Measurements from ENCODE around the gene AATF. TPM values are rescaled to one million over a fixed set of nuclear protein-coding genes. Genes with fewer than 3 reads are reported as not detected.

AATF gene
- total RNA-seq, 1 experiment from 2014 or later: 68.3 TPM

GRCh38 chr17:37092071-37092470, 143.3 kb downstream of the AATF start:
- no peak for DNase-seq
- Histone ChIP-seq H3K9me3 (no peaks in the 10 kb centered on the region), H3K27me3 (no peaks in the 10 kb centered on the region), H3K4me3 (no peak overlapping the region), H3K36me3 (peaks cover 88% of the 10 kb centered on the region)

- Histone ChIP-seq H3K36me3 (peaks cover 89% of the 10 kb centered on the region), H3K27me3 (no peaks in the 10 kb centered on the region), H3K4me3 (no peak overlapping the region), H3K9me3 (no peaks in the 10 kb centered on the region)
- no peak for DNase-seq
Measured at GRCh38 chr17:37092701-37093100, 143.9 kb downstream of the AATF start.

- Histone ChIP-seq H3K27me3 (no peaks in the 10 kb centered on the region), H3K36me3 (peaks cover 83% of the 10 kb centered on the region), H3K4me3 (no peak overlapping the region), H3K9me3 (no peaks in the 10 kb centered on the region)
- DNase-seq: no peak
Measured at GRCh38 chr17:37094391-37094790, 145.6 kb downstream of the AATF start.

GRCh38 chr17:37096071-37096470, 147.3 kb downstream of the AATF start:
- no peak overlapping the region for H3K4me3 ChIP-seq
- peaks cover 75% of the 10 kb centered on the region for H3K36me3 ChIP-seq
- no peak for DNase-seq
- no peaks in the 10 kb centered on the region for H3K27me3 ChIP-seq
- no peaks in the 10 kb centered on the region for H3K9me3 ChIP-seq

GRCh38 chr17:37097154-37097553, 148.4 kb downstream of the AATF start:
- H3K4me3 ChIP-seq: no peak overlapping the region
- no peak for DNase-seq
- H3K27me3 ChIP-seq: no peaks in the 10 kb centered on the region
- H3K36me3 ChIP-seq: peaks cover 76% of the 10 kb centered on the region
- no peaks in the 10 kb centered on the region for H3K9me3 ChIP-seq

- H3K36me3 ChIP-seq: peaks cover 67% of the 10 kb centered on the region
- H3K4me3 ChIP-seq: no peak overlapping the region
- DNase-seq: no peak
Measured at GRCh38 chr17:37098152-37098551, 149.4 kb downstream of the AATF start.

GRCh38 chr17:37098910-37099664, 150.3 kb downstream of the AATF start:
- no peaks in the 10 kb centered on the region for H3K27me3 ChIP-seq
- H3K36me3 ChIP-seq: peaks cover 63% of the 10 kb centered on the region

More at GRCh38 chr17:37098152-37098551, 149.4 kb downstream of the AATF start:
- Histone ChIP-seq H3K27me3 (no peaks in the 10 kb centered on the region), H3K9me3 (no peaks in the 10 kb centered on the region)

GRCh38 chr17:37100231-37100630, 151.5 kb downstream of the AATF start:
- Histone ChIP-seq H3K36me3 (peaks cover 60% of the 10 kb centered on the region), H3K9me3 (no peaks in the 10 kb centered on the region), H3K4me3 (no peak overlapping the region), H3K27me3 (no peaks in the 10 kb centered on the region)
- DNase-seq: no peak

More at GRCh38 chr17:37098910-37099664, 150.3 kb downstream of the AATF start:
- Histone ChIP-seq H3K4me3 (no peak overlapping the region), H3K9me3 (no peaks in the 10 kb centered on the region)
- DNase-seq: no peak

- H3K4me3 ChIP-seq: no peak overlapping the region
- DNase-seq: no peak
Measured at GRCh38 chr17:37101306-37101705, 152.6 kb downstream of the AATF start.

GRCh38 chr17:37103231-37103630, 154.5 kb downstream of the AATF start:
- no peaks in the 10 kb centered on the region; the same call in 1 of the 2 replicates for H3K27me3 ChIP-seq
- no peak overlapping the region for H3K4me3 ChIP-seq
- H3K36me3 ChIP-seq: peaks cover 52% of the 10 kb centered on the region
- DNase-seq: no peak
- no peaks in the 10 kb centered on the region for H3K9me3 ChIP-seq

More at GRCh38 chr17:37101306-37101705, 152.6 kb downstream of the AATF start:
- Histone ChIP-seq H3K36me3 (peaks cover 54% of the 10 kb centered on the region), H3K9me3 (no peaks in the 10 kb centered on the region), H3K27me3 (no peaks in the 10 kb centered on the region)

GRCh38 chr17:37106049-37106448, 157.3 kb downstream of the AATF start:
- DNase-seq: no peak
- no peaks in the 10 kb centered on the region; the same call in 1 of the 2 replicates for H3K27me3 ChIP-seq
- H3K9me3 ChIP-seq: no peaks in the 10 kb centered on the region
- peaks cover 66% of the 10 kb centered on the region for H3K36me3 ChIP-seq
- H3K4me3 ChIP-seq: no peak overlapping the region

Other genes starting within 250 kb of the AATF start
- not detected in 2 replicates for gene LHX1, start 11.5 kb upstream of the AATF start, total RNA-seq (2014; rRNA removed; shearing (Covaris generic); ENCODE audit: low replicate concordance)